Large intestine (tissue), 3 donors: ENCODE data around the gene ST7. TPM values are rescaled to one million over a fixed set of nuclear protein-coding genes. Genes with fewer than 3 reads are reported as not detected.
"Not testable (repeated sequence)": the region's sequence is repeated elsewhere in the genome, so short reads cannot be mapped to it uniquely, and the experiment has no call there.

Source experiments
- DNase-seq, 2 donors: peaks; one replicate each; pipeline versions ENCODE4 v3.0.0 to v3.0.0-alpha.2; 2013
- H3K27ac ChIP-seq: one replicate; pipeline ENCODE4 v1.5.1; 2013; ENCODE audit warnings: low read length
- H3K27me3 ChIP-seq: 2 replicates; pipeline ENCODE4 v1.6.1; 2013; ENCODE audit warnings: low read length; ENCODE audit not compliant: control insufficient read depth, insufficient read depth
- H3K36me3 ChIP-seq: 2 replicates; pipeline ENCODE4 v1.6.1; 2013; ENCODE audit warnings: low read length; ENCODE audit not compliant: control insufficient read depth, insufficient read depth
- H3K4me1 ChIP-seq: one replicate; pipeline ENCODE4 v1.6.1; 2013; ENCODE audit warnings: low read length; ENCODE audit not compliant: control insufficient read depth, insufficient read depth
- H3K4me3 ChIP-seq: one replicate; pipeline ENCODE4 v1.5.1; 2013; ENCODE audit warnings: low read length
- H3K9me3 ChIP-seq: one replicate; pipeline ENCODE4 v1.6.1; 2013; ENCODE audit warnings: mild to moderate bottlenecking, low read depth, low read length, moderate library complexity; ENCODE audit not compliant: control insufficient read depth
- WGBS: methylation state at CpG from one replicate; pipeline ENCODE4 v1.1.5; 2013; ENCODE audit warnings: low lambda C conversion rate; ENCODE audit not compliant: insufficient coverage; 5-methylcytosine and 5-hydroxymethylcytosine counted together
- polyA plus RNA-seq: library from polyadenylated mRNA; unstranded; fragments of 120-200 nt; gene quantifications from one replicate; pipeline ENCODE4 v1.2.1, GENCODE V29; 2013

ST7 gene
- polyA plus RNA-seq, 1 donor: 25.1 TPM

- Histone ChIP-seq H3K27me3 (peaks cover 4% of the 10 kb centered on the region), H3K4me3 (no peak overlapping the region), H3K4me1 (no peaks in the 10 kb centered on the region), H3K9me3 (peaks cover 4% of the 10 kb centered on the region), H3K27ac (no peak overlapping the region), H3K36me3 (no peaks in the 10 kb centered on the region)
- no CpG with 5 or more reads among the region's 5 CpGs for WGBS
- no peak for DNase-seq
Measured at GRCh38 chr7:117237646-117238045, 284.3 kb downstream of the ST7 start.

GRCh38 chr7:117238472-117238871, 285.2 kb downstream of the ST7 start:
- WGBS: 100% methylated on average over 1 of the region's 7 CpGs
- H3K4me1 ChIP-seq: no peaks in the 10 kb centered on the region
- H3K27me3 ChIP-seq: peaks cover 4% of the 10 kb centered on the region
- peaks cover 4% of the 10 kb centered on the region for H3K9me3 ChIP-seq
- H3K36me3 ChIP-seq: no peaks in the 10 kb centered on the region
- DNase-seq: no peak
- no peak overlapping the region for H3K27ac ChIP-seq
- H3K4me3 ChIP-seq: no peak overlapping the region

- no peaks in the 10 kb centered on the region for H3K36me3 ChIP-seq
- no peak overlapping the region for H3K27ac ChIP-seq
- H3K27me3 ChIP-seq: peaks cover 4% of the 10 kb centered on the region
- H3K9me3 ChIP-seq: peaks cover 4% of the 10 kb centered on the region
- no peak overlapping the region for H3K4me3 ChIP-seq
- 80% methylated on average over 1 of the region's 7 CpGs for WGBS
- no peak for DNase-seq
- no peaks in the 10 kb centered on the region for H3K4me1 ChIP-seq
Measured at GRCh38 chr7:117238937-117239336, 285.6 kb downstream of the ST7 start.

GRCh38 chr7:117241088-117241487, 287.8 kb downstream of the ST7 start:
- 100% methylated on average over 1 of the region's 4 CpGs for WGBS
- DNase-seq: no peak
- H3K4me3 ChIP-seq: no peak overlapping the region
- peaks cover 2% of the 10 kb centered on the region for H3K9me3 ChIP-seq
- no peaks in the 10 kb centered on the region for H3K4me1 ChIP-seq
- no peaks in the 10 kb centered on the region for H3K36me3 ChIP-seq
- H3K27ac ChIP-seq: no peak overlapping the region
- H3K27me3 ChIP-seq: peaks cover 4% of the 10 kb centered on the region

GRCh38 chr7:117243390-117243789, 290.1 kb downstream of the ST7 start:
- H3K36me3 ChIP-seq: no peaks in the 10 kb centered on the region
- H3K27ac ChIP-seq: no peak overlapping the region
- no peak overlapping the region for H3K4me3 ChIP-seq
- H3K9me3 ChIP-seq: peaks cover 2% of the 10 kb centered on the region
- peaks cover 4% of the 10 kb centered on the region for H3K27me3 ChIP-seq
- DNase-seq: no peak
- WGBS: no CpG with 5 or more reads among the region's 3 CpGs
- H3K4me1 ChIP-seq: no peaks in the 10 kb centered on the region

- H3K27ac ChIP-seq, H3K27me3 ChIP-seq, DNase-seq, H3K4me1 ChIP-seq, H3K9me3 ChIP-seq, H3K4me3 ChIP-seq, H3K36me3 ChIP-seq: not testable (repeated sequence)
- no CpG with 5 or more reads among the region's 2 CpGs for WGBS
Measured at GRCh38 chr7:117245703-117246102, 292.4 kb downstream of the ST7 start.

- Histone ChIP-seq H3K9me3 (peaks cover 2% of the 10 kb centered on the region), H3K27me3 (no peaks in the 10 kb centered on the region), H3K27ac (no peak overlapping the region), H3K4me1 (no peaks in the 10 kb centered on the region), H3K36me3 (no peaks in the 10 kb centered on the region), H3K4me3 (no peak overlapping the region)
- no CpG with 5 or more reads among the region's 4 CpGs for WGBS
- DNase-seq: no peak
Measured at GRCh38 chr7:117247809-117248208, 294.5 kb downstream of the ST7 start.

GRCh38 chr7:117248829-117249228, 295.5 kb downstream of the ST7 start:
- Histone ChIP-seq H3K4me3 (no peak overlapping the region), H3K4me1 (no peaks in the 10 kb centered on the region), H3K27ac (no peak overlapping the region), H3K9me3 (peaks cover 2% of the 10 kb centered on the region), H3K27me3 (no peaks in the 10 kb centered on the region), H3K36me3 (no peaks in the 10 kb centered on the region)
- WGBS: 85% methylated on average over 2 of the region's 5 CpGs
- no peak for DNase-seq

GRCh38 chr7:117249696-117250095, 296.4 kb downstream of the ST7 start:
- no CpG with 5 or more reads among the region's 5 CpGs for WGBS
- Histone ChIP-seq H3K4me1 (no peaks in the 10 kb centered on the region), H3K36me3 (no peaks in the 10 kb centered on the region), H3K27ac (no peak overlapping the region), H3K27me3 (no peaks in the 10 kb centered on the region), H3K9me3 (no peaks in the 10 kb centered on the region), H3K4me3 (no peak overlapping the region)
- DNase-seq: no peak

- Histone ChIP-seq H3K36me3 (no peaks in the 10 kb centered on the region), H3K4me3 (no peak overlapping the region), H3K27me3 (no peaks in the 10 kb centered on the region), H3K9me3 (no peaks in the 10 kb centered on the region), H3K27ac (no peak overlapping the region), H3K4me1 (no peaks in the 10 kb centered on the region)
- DNase-seq: no peak
Measured at GRCh38 chr7:117250245-117250644, 296.9 kb downstream of the ST7 start.

- H3K9me3 ChIP-seq: no peaks in the 10 kb centered on the region
- no peak for DNase-seq
- no peaks in the 10 kb centered on the region for H3K36me3 ChIP-seq
- H3K27me3 ChIP-seq: peaks cover 2% of the 10 kb centered on the region
- no peaks in the 10 kb centered on the region for H3K4me1 ChIP-seq
- 96% methylated on average over 4 of the region's 4 CpGs for WGBS
- H3K4me3 ChIP-seq: no peak overlapping the region
- H3K27ac ChIP-seq: no peak overlapping the region
Measured at GRCh38 chr7:117250801-117251200, 297.5 kb downstream of the ST7 start.
